Measurements from ENCODE around the gene CD68.
"Not testable (repeated sequence)": the region's sequence is repeated elsewhere in the genome, so short reads cannot be mapped to it uniquely, and the experiment has no call there.

The CD68 gene

GRCh38 chr17:7613769-7614424 lies 34.5 kb downstream of the CD68 start:
- DNase-seq (ENCODE audit: low read depth in 1 of 2, low spot score in 1 of 2) = no peak

GRCh38 chr17:7614425-7615264 lies 35.2 kb downstream of the CD68 start, which contains the start of gene FXR2:
Gene FXR2, minus strand, starts transcription at chr17:7614897. Its CDS starts 365 bp downstream, at chr17:7614532.
- peak; percentile 97 to 98 for DNase-seq (ENCODE audit: low read depth in 1 of 2, low spot score in 1 of 2)

- no peak for DNase-seq (ENCODE audit: low read depth in 1 of 2, low spot score in 1 of 2)
These were observed 35.9 kb downstream of the CD68 start for GRCh38 chr17:7615265-7615747.

- no peak for DNase-seq (ENCODE audit: low read depth in 1 of 2, low spot score in 1 of 2)
These were observed 39.2 kb downstream of the CD68 start for GRCh38 chr17:7618608-7619007.

- DNase-seq (ENCODE audit: low read depth in 1 of 2, low spot score in 1 of 2) = no peak
These were observed 41.4 kb downstream of the CD68 start for GRCh38 chr17:7620835-7621234.

- no peak for DNase-seq (ENCODE audit: low read depth in 1 of 2, low spot score in 1 of 2)
These were observed 44.2 kb downstream of the CD68 start for GRCh38 chr17:7623661-7624060.

GRCh38 chr17:7625749-7626148 lies 46.3 kb downstream of the CD68 start:
- DNase-seq (ENCODE audit: low read depth in 1 of 2, low spot score in 1 of 2) = not testable (repeated sequence)

GRCh38 chr17:7626307-7626706 lies 46.9 kb downstream of the CD68 start:
- no peak for DNase-seq (ENCODE audit: low read depth in 1 of 2, low spot score in 1 of 2)

GRCh38 chr17:7626956-7627249 lies 47.5 kb downstream of the CD68 start:
- no peak for DNase-seq (ENCODE audit: low read depth in 1 of 2, low spot score in 1 of 2)

GRCh38 chr17:7627250-7628121 lies 48.0 kb downstream of the CD68 start, which contains the start of gene SAT2:
Gene SAT2, minus strand, starts transcription at chr17:7627821. Its CDS starts 186 bp downstream, at chr17:7627635.
- DNase-seq (ENCODE audit: low read depth in 1 of 2, low spot score in 1 of 2) = peak; percentile 66 to 76

- no peak for DNase-seq (ENCODE audit: low read depth in 1 of 2, low spot score in 1 of 2)
These were observed 50.6 kb downstream of the CD68 start, which contains the start of gene SHBG for GRCh38 chr17:7629939-7630571. Gene SHBG, plus strand, starts transcription at chr17:7630135. Its CDS starts 38 bp downstream, at chr17:7630173.

Data from activated T-helper 1 cell treated with anti-CD3 and anti-CD28 coated beads, Interleukin-2, amount 50 U/mL, for 16 hours (primary cell).